ENCODE data around the gene ORC2.

GRCh38 chr2:201006704-201007103, 43.2 kb upstream of the ORC2 start:
- TF ChIP-seq CTCF (IDR thresholded peaks at IDR 0.05) (no peak), POLR2A (IDR thresholded peaks at IDR 0.05) (no peak)

Data from ovary (tissue), 3 donors.